ENCODE data around the gene HS3ST1.

The HS3ST1 gene

DNA sequence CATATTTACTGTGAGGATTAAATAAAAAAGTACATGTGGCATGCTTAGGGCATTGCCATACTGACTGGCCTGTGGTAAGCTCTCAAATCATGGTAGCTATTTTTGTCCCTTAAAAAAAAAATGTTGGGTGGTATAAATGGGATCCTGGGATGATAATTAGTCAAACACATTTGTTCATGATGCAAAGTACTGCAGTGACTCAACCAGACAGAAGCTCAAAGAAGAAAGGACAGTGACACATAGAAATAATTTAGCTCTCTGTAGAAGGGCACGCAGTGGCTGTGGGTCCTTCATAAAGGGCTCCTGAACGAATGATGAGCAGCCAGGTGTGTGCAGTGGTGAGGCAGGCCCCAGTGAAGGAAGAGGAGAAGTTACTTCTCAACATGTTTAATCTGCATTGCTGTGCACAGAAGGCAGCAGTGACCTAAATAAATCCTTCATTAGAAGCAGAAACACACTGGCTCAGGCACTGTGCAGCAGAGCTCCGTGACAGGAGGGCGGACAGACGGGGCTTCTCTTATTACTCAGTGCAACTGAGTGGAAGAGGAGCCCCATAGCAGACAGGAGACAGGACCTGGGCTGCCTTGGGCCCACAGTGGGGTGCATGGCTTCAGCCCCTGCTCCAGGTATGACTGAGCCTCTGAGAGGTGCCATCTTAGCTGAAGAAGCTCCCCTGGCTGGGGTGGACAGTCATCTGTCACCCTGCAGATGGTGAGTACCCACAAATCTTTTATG is 20.3 kb downstream of the HS3ST1 start:
- Histone ChIP-seq H3K9me2 (replicated peaks; ENCODE audit: low read depth, low read length) (no peaks in the 10 kb centered on the region), H3K9me3 (ENCODE audit: insufficient read depth, low read depth, low read length) (no peaks in the 10 kb centered on the region), H3K79me2 (ENCODE audit: insufficient read depth, low read length) (no peaks in the 10 kb centered on the region), H2AFZ (ENCODE audit: low read length) (no peak overlapping the region), H3K4me3 (ENCODE audit: low read length, poor library complexity, severe bottlenecking) (no peak overlapping the region), H3K36me3 (ENCODE audit: insufficient read depth, low read length) (no peaks in the 10 kb centered on the region), H3K27me3 (ENCODE audit: insufficient read depth, low read length, poor library complexity, severe bottlenecking) (no peaks in the 10 kb centered on the region), H3F3A (ENCODE audit: low read depth) (no peaks in the 10 kb centered on the region), H3K9ac (ENCODE audit: low read depth, low read length, poor library complexity, severe bottlenecking) (no peak overlapping the region), H3K4me2 (ENCODE audit: low read depth, low read length, poor library complexity, severe bottlenecking) (no peak overlapping the region), H3K4me1 (ENCODE audit: insufficient read depth, low read length, poor library complexity, severe bottlenecking) (no peaks in the 10 kb centered on the region), H4K20me1 (ENCODE audit: insufficient read depth, low read length, poor library complexity, severe bottlenecking) (no peaks in the 10 kb centered on the region)
- no peak for TF ChIP-seq EZH2phosphoT487 (IDR thresholded peaks at IDR 0.05; ENCODE audit: borderline replicate concordance)
- TF ChIP-seq, protein P1, sequence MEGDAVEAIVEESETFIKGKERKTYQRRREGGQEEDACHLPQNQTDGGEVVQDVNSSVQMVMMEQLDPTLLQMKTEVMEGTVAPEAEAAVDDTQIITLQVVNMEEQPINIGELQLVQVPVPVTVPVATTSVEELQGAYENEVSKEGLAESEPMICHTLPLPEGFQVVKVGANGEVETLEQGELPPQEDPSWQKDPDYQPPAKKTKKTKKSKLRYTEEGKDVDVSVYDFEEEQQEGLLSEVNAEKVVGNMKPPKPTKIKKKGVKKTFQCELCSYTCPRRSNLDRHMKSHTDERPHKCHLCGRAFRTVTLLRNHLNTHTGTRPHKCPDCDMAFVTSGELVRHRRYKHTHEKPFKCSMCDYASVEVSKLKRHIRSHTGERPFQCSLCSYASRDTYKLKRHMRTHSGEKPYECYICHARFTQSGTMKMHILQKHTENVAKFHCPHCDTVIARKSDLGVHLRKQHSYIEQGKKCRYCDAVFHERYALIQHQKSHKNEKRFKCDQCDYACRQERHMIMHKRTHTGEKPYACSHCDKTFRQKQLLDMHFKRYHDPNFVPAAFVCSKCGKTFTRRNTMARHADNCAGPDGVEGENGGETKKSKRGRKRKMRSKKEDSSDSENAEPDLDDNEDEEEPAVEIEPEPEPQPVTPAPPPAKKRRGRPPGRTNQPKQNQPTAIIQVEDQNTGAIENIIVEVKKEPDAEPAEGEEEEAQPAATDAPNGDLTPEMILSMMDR (conservative IDR thresholded peaks at IDR 0.05; ENCODE audit: low read length), result no peak

GRCh38 chr4:11407551-11407950 is 21.1 kb downstream of the HS3ST1 start:
- H3K4me1 ChIP-seq (ENCODE audit: insufficient read depth, low read length, poor library complexity, severe bottlenecking), result no peaks in the 10 kb centered on the region
- H3K4me3 ChIP-seq (ENCODE audit: low read length, poor library complexity, severe bottlenecking), result no peak overlapping the region
- no peaks in the 10 kb centered on the region for H3K9me2 ChIP-seq (replicated peaks; ENCODE audit: low read depth, low read length)
- H3K36me3 ChIP-seq (ENCODE audit: insufficient read depth, low read length), result no peaks in the 10 kb centered on the region
- H2AFZ ChIP-seq (ENCODE audit: low read length), result no peak overlapping the region
- H3K9me3 ChIP-seq (ENCODE audit: insufficient read depth, low read depth, low read length), result no peaks in the 10 kb centered on the region
- no peaks in the 10 kb centered on the region for H4K20me1 ChIP-seq (ENCODE audit: insufficient read depth, low read length, poor library complexity, severe bottlenecking)
- TF ChIP-seq EZH2phosphoT487 (IDR thresholded peaks at IDR 0.05; ENCODE audit: borderline replicate concordance), result no peak
- TF ChIP-seq, protein P1 (conservative IDR thresholded peaks at IDR 0.05; ENCODE audit: low read length), result no peak
- H3K4me2 ChIP-seq (ENCODE audit: low read depth, low read length, poor library complexity, severe bottlenecking), result no peak overlapping the region
- no peak overlapping the region for H3K9ac ChIP-seq (ENCODE audit: low read depth, low read length, poor library complexity, severe bottlenecking)
- no peaks in the 10 kb centered on the region for H3F3A ChIP-seq (ENCODE audit: low read depth)
- no peaks in the 10 kb centered on the region for H3K27me3 ChIP-seq (ENCODE audit: insufficient read depth, low read length, poor library complexity, severe bottlenecking)
- H3K79me2 ChIP-seq (ENCODE audit: insufficient read depth, low read length), result no peaks in the 10 kb centered on the region

GRCh38 chr4:11404431-11404830 is 24.3 kb downstream of the HS3ST1 start:
- no peaks in the 10 kb centered on the region for H3K27me3 ChIP-seq (ENCODE audit: insufficient read depth, low read length, poor library complexity, severe bottlenecking)
- no peaks in the 10 kb centered on the region for H3K4me1 ChIP-seq (ENCODE audit: insufficient read depth, low read length, poor library complexity, severe bottlenecking)
- no peaks in the 10 kb centered on the region for H3K9me3 ChIP-seq (ENCODE audit: insufficient read depth, low read depth, low read length)
- no peak overlapping the region for H3K9ac ChIP-seq (ENCODE audit: low read depth, low read length, poor library complexity, severe bottlenecking)
- H3K4me3 ChIP-seq (ENCODE audit: low read length, poor library complexity, severe bottlenecking), result no peak overlapping the region
- no peak overlapping the region for H2AFZ ChIP-seq (ENCODE audit: low read length)
- H3K36me3 ChIP-seq (ENCODE audit: insufficient read depth, low read length), result no peaks in the 10 kb centered on the region
- no peak for TF ChIP-seq EZH2phosphoT487 (IDR thresholded peaks at IDR 0.05; ENCODE audit: borderline replicate concordance)
- TF ChIP-seq, protein P1 (conservative IDR thresholded peaks at IDR 0.05; ENCODE audit: low read length), result no peak
- no peaks in the 10 kb centered on the region for H3K79me2 ChIP-seq (ENCODE audit: insufficient read depth, low read length)
- H3K4me2 ChIP-seq (ENCODE audit: low read depth, low read length, poor library complexity, severe bottlenecking), result no peak overlapping the region
- no peaks in the 10 kb centered on the region for H3F3A ChIP-seq (ENCODE audit: low read depth)
- no peaks in the 10 kb centered on the region for H3K9me2 ChIP-seq (replicated peaks; ENCODE audit: low read depth, low read length)
- H4K20me1 ChIP-seq (ENCODE audit: insufficient read depth, low read length, poor library complexity, severe bottlenecking), result no peaks in the 10 kb centered on the region

Measured in Loucy (cell line).